ENCODE measurements around the gene PCCA. TPM values are rescaled to one million over a fixed set of nuclear protein-coding genes. Genes with fewer than 3 reads are reported as not detected.
A peak's percentile ranks its signal among the peaks of the same experiment; 100 is the strongest.

PCCA gene
- total and polyA plus RNA-seq, 4 experiments from 2014 or later, result 4.4 to 9.7 (median 7.4) TPM

DNA sequence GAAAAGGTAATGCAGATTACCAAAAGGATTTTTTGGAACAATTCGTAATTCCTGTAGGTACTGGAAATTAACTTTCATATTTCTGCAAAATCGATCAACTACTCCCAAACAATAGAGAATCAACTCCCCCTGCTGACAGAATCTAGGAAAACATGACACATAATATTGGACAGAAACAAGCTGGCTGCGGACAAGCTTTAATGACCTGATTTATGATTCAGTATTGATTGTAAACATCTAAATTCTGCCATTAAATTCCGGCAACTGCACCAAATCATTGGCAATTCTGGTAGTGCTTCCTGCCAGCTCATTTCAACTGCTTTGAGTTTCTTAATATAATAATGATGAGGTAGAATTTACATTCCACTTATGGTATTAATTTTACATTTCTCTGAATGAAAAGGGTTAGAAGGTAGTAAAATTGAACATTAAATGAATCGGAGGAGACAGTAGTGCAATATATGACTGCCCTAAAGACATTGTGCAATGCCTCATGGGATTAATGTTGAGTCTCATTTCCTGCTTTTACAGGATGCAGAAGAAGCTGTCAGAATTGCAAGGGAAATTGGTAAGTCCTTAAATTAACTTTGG lies 146.5 kb downstream of the PCCA start:
- Mint-ChIP-seq H3K27me3 (peaks cover 0 to 1% of the 10 kb centered on the region in 2 donors), H3K9me3 (no peaks in the 10 kb centered on the region), H3K27ac (no peak overlapping the region), H3K36me3 (peaks cover 1 to 10% of the 10 kb centered on the region in 2 donors), H3K4me3 (peak overlapping the region in 2 of 8 donors; percentile 13 to 70), H3K4me1 (peaks cover 4 to 5% (median 4%) of the 10 kb centered on the region in 4 donors)
- Histone ChIP-seq H3K4me3 (ENCODE audit: low read length in 2 of 2) (no peak overlapping the region), H3K4me1 (ENCODE audit: insufficient read depth, low read length) (peaks cover 6% of the 10 kb centered on the region), H3K9me3 (ENCODE audit: control insufficient read depth in 1 of 2, low read length in 2 of 2) (no peaks in the 10 kb centered on the region), H3K27ac (ENCODE audit: low read depth, low read length) (no peak overlapping the region), H3K27me3 (ENCODE audit: insufficient read depth, low read length) (no peaks in the 10 kb centered on the region), H3K36me3 (ENCODE audit: insufficient read depth, low read length) (no peaks in the 10 kb centered on the region)
- POLR2A ChIA-PET (ENCODE audit: partially characterized antibody), result interaction anchor here (4.6 kb wide), 1 partner anchor 578 kb away, joined by 29 read pairs; no protein-coding TSS in a partner anchor
- DNase-seq, result peak in 4 of 5 donors; percentile 37 to 52 (median 44)
- intact Hi-C loops (cut with micrococcal nuclease), result loop anchor here (1.0 kb wide), 4 partner anchors 279 to 707 kb away; no protein-coding TSS in a partner anchor
- CTCF ChIA-PET (ENCODE audit: partially characterized antibody), result interaction anchor here (0.6 to 6.7 kb wide), 14 partner anchors 10 to 709 kb away, joined by 3 to 125 read pairs (median 6); partner anchors contain the start of gene PCCA

DNA sequence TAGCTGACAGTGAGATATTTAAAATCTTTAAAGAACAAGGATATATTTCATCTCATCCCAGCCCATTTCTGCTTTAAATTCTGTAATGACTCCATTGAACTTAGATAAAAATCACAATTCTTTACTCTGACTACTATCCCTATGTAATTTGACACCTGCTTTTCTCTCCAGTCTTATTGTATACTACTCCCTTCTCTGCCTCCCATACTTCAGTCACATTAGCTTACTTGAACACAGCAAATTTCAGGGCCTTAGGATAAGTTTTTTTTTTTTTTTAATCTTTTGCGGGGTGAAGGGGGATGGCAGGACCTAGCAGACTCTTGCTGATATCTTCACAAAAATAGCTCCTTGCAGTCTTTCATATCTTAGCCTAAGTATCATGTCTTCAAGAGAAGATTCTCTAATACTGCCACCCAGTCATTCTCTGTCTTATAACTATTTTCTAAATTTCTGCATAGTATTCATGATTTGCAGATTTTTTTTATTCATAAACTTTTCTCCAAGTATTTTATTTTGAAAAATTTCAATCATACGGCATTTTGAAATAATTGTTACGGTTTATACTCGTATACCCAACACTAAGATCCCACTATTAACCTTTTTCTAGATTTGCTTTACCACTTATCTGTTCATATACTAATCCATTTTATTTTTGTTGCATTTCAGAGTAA lies 151.4 kb downstream of the PCCA start:
- no peak overlapping the region for H3K4me3 ChIP-seq (ENCODE audit: low read length in 2 of 2)

DNA sequence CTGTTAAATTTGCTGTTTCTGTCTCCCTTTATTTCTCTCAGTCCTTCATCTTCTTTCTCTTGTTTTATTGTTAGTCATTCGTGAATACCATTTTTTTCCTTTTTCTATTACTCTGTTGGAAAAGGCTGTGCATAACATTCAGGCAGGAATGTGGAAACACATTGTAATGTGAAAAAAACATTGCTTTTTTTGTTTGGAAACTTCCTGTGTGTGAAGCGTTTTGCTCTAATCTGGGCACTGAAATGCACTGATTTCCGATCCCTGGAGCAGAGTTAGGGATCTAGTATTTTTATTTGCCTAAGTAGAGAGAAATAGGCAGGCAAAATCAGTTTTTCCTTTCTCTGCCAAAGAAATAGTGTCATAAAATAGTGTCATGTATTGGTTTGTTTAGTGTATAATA lies 155.5 kb downstream of the PCCA start:
- Histone ChIP-seq H3K27me3 (ENCODE audit: insufficient read depth, low read length) (no peaks in the 10 kb centered on the region), H3K36me3 (ENCODE audit: insufficient read depth, low read length) (no peaks in the 10 kb centered on the region), H3K4me3 (ENCODE audit: low read length in 2 of 2) (no peak overlapping the region), H3K9me3 (ENCODE audit: control insufficient read depth in 1 of 2, low read length in 2 of 2) (no peaks in the 10 kb centered on the region), H3K4me1 (ENCODE audit: insufficient read depth, low read length) (no peaks in the 10 kb centered on the region), H3K27ac (ENCODE audit: low read depth, low read length) (no peak overlapping the region)
- peaks cover 0 to 10% (median 8%) of the 10 kb centered on the region in 8 donors for H3K9me3 Mint-ChIP-seq
- ChIA-PET CTCF (ENCODE audit: partially characterized antibody) (no interaction called here), POLR2A (ENCODE audit: partially characterized antibody) (no interaction called here)
- no peaks in the 10 kb centered on the region for H3K4me1 Mint-ChIP-seq
- no peak overlapping the region for H3K4me3 Mint-ChIP-seq
- no peaks in the 10 kb centered on the region for H3K27me3 Mint-ChIP-seq
- no peak for DNase-seq
- peaks cover 4 to 19% of the 10 kb centered on the region in 2 donors for H3K36me3 Mint-ChIP-seq
- intact Hi-C loops (cut with micrococcal nuclease), result no loop called here
- no peak overlapping the region for H3K27ac Mint-ChIP-seq

More for the DNA sequence above, 151.4 kb downstream of the PCCA start:
- intact Hi-C loops (cut with micrococcal nuclease), result no loop called here
- Histone ChIP-seq H3K9me3 (ENCODE audit: control insufficient read depth in 1 of 2, low read length in 2 of 2) (no peaks in the 10 kb centered on the region), H3K27ac (ENCODE audit: low read depth, low read length) (no peak overlapping the region), H3K36me3 (ENCODE audit: insufficient read depth, low read length) (no peaks in the 10 kb centered on the region), H3K4me1 (ENCODE audit: insufficient read depth, low read length) (peaks cover 4% of the 10 kb centered on the region), H3K27me3 (ENCODE audit: insufficient read depth, low read length) (no peaks in the 10 kb centered on the region)
- H3K4me3 Mint-ChIP-seq, result no peak overlapping the region
- H3K9me3 Mint-ChIP-seq, result no peaks in the 10 kb centered on the region
- ChIA-PET CTCF (ENCODE audit: partially characterized antibody) (interaction anchor here (1.1 to 1.4 kb wide), 2 partner anchors 326 to 328 kb away, joined by 3 read pairs; no protein-coding TSS in a partner anchor), POLR2A (ENCODE audit: partially characterized antibody) (no interaction called here)
- peaks cover 1 to 13% of the 10 kb centered on the region in 2 donors for H3K36me3 Mint-ChIP-seq
- peak overlapping the region in 1 of 7 donors; percentile 13 for H3K27ac Mint-ChIP-seq
- H3K4me1 Mint-ChIP-seq, result peaks cover 3 to 4% (median 3%) of the 10 kb centered on the region in 4 donors
- H3K27me3 Mint-ChIP-seq, result peaks cover 0 to 1% of the 10 kb centered on the region in 2 donors
- DNase-seq, result no peak

DNA sequence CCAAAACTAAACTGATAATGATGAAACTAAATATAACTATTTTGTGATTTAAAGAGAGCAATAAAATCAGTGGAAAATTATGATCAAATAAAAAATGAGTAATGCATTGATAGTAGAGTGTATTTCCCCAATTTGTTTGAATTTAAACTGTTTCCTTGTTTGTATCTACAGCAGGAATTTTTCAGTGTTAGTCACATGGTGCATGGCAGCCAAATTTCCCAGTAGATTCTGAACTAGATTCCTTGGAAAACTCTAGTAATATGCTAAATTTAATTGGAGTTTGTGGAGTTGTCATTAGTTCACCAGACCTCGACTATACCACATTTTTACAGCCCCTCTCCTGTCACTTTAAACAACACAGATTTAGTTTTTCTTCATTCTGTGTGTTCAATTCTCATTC lies 156.2 kb downstream of the PCCA start:
- Mint-ChIP-seq H3K4me1 (no peaks in the 10 kb centered on the region), H3K36me3 (peaks cover 4 to 13% of the 10 kb centered on the region in 2 donors), H3K4me3 (no peak overlapping the region), H3K27me3 (no peaks in the 10 kb centered on the region), H3K9me3 (peaks cover 0 to 10% (median 8%) of the 10 kb centered on the region in 8 donors), H3K27ac (no peak overlapping the region)
- CTCF ChIA-PET (ENCODE audit: partially characterized antibody), result interaction anchor here (1.0 kb wide), 1 partner anchor 270 kb away, joined by 3 read pairs; no protein-coding TSS in a partner anchor
- no peak overlapping the region for H3K4me3 ChIP-seq (ENCODE audit: low read length in 2 of 2)
- POLR2A ChIA-PET (ENCODE audit: partially characterized antibody), result no interaction called here
- intact Hi-C loops (cut with micrococcal nuclease), result no loop called here
- no peaks in the 10 kb centered on the region for H3K27me3 ChIP-seq (ENCODE audit: insufficient read depth, low read length)
- DNase-seq, result no peak
- no peaks in the 10 kb centered on the region for H3K9me3 ChIP-seq (ENCODE audit: control insufficient read depth in 1 of 2, low read length in 2 of 2)
- no peaks in the 10 kb centered on the region for H3K36me3 ChIP-seq (ENCODE audit: insufficient read depth, low read length)
- H3K27ac ChIP-seq (ENCODE audit: low read depth, low read length), result no peak overlapping the region
- no peaks in the 10 kb centered on the region for H3K4me1 ChIP-seq (ENCODE audit: insufficient read depth, low read length)

DNA sequence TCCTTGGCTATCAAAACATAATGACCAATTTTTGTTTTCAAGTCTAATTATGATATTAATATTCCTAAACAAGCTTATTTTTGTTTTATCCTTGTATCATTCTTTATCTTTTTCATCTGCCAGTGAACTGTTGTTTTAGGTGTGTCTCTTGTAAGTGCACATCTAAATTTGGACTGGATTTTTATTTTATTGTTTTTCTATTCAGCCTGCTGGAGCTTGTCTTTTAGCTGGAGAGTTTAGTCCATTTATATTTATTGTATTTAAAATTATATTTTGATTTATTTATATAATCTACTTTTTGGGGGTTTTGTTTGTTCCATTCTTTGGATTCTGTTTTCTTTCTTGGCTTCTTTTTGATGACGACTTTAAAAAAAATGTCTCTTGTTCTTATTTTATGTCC lies 159.0 kb downstream of the PCCA start:
- no peaks in the 10 kb centered on the region for H3K4me1 Mint-ChIP-seq
- intact Hi-C loops (cut with micrococcal nuclease), result no loop called here
- ChIA-PET CTCF (ENCODE audit: partially characterized antibody) (no interaction called here), POLR2A (ENCODE audit: partially characterized antibody) (no interaction called here)
- Histone ChIP-seq H3K4me3 (ENCODE audit: low read length in 2 of 2) (no peak overlapping the region), H3K36me3 (ENCODE audit: insufficient read depth, low read length) (no peaks in the 10 kb centered on the region), H3K4me1 (ENCODE audit: insufficient read depth, low read length) (no peaks in the 10 kb centered on the region), H3K9me3 (ENCODE audit: control insufficient read depth in 1 of 2, low read length in 2 of 2) (no peaks in the 10 kb centered on the region), H3K27me3 (ENCODE audit: insufficient read depth, low read length) (no peaks in the 10 kb centered on the region), H3K27ac (ENCODE audit: low read depth, low read length) (no peak overlapping the region)
- H3K27ac Mint-ChIP-seq, result no peak overlapping the region
- peaks cover 4 to 14% of the 10 kb centered on the region in 2 donors for H3K36me3 Mint-ChIP-seq
- no peak overlapping the region for H3K4me3 Mint-ChIP-seq
- no peaks in the 10 kb centered on the region for H3K27me3 Mint-ChIP-seq
- H3K9me3 Mint-ChIP-seq, result peaks cover 0 to 10% (median 8%) of the 10 kb centered on the region in 8 donors
- no peak for DNase-seq

DNA sequence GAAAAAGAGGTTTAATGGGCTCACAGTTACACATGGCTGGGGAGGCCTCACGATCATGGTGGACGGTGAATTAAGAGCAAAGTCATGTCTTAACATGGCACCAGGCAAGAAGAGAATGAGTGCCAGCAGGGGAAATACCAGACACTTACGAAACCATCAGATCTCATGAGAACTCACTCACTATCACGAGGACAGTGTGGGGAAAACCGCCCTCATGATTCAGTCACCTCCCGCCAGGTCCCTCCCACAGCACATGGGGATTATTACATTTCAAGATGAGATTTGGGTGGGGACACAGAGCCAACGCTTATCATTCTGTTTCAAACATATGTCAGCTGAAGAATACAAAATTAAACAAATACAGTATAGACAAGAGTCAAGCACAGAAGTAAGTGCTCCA lies 165.1 kb downstream of the PCCA start:
- H3K4me3 ChIP-seq (ENCODE audit: low read length in 2 of 2), result no peak overlapping the region
- no peaks in the 10 kb centered on the region for H3K27me3 Mint-ChIP-seq
- intact Hi-C loops (cut with micrococcal nuclease), result no loop called here
- H3K4me3 Mint-ChIP-seq, result no peak overlapping the region
- no peaks in the 10 kb centered on the region for H3K27me3 ChIP-seq (ENCODE audit: insufficient read depth, low read length)
- POLR2A ChIA-PET (ENCODE audit: partially characterized antibody), result no interaction called here
- DNase-seq, result no peak
- H3K36me3 ChIP-seq (ENCODE audit: insufficient read depth, low read length), result no peaks in the 10 kb centered on the region
- peaks cover 0 to 3% (median 0%) of the 10 kb centered on the region in 8 donors for H3K9me3 Mint-ChIP-seq
- no peak overlapping the region for H3K27ac Mint-ChIP-seq
- no peaks in the 10 kb centered on the region for H3K4me1 ChIP-seq (ENCODE audit: insufficient read depth, low read length)
- H3K27ac ChIP-seq (ENCODE audit: low read depth, low read length), result no peak overlapping the region
- peaks cover 0 to 15% of the 10 kb centered on the region in 2 donors for H3K36me3 Mint-ChIP-seq
- H3K4me1 Mint-ChIP-seq, result peaks cover 0 to 9% (median 1%) of the 10 kb centered on the region in 4 donors
- H3K9me3 ChIP-seq (ENCODE audit: control insufficient read depth in 1 of 2, low read length in 2 of 2), result no peaks in the 10 kb centered on the region
- CTCF ChIA-PET (ENCODE audit: partially characterized antibody), result no interaction called here

DNA sequence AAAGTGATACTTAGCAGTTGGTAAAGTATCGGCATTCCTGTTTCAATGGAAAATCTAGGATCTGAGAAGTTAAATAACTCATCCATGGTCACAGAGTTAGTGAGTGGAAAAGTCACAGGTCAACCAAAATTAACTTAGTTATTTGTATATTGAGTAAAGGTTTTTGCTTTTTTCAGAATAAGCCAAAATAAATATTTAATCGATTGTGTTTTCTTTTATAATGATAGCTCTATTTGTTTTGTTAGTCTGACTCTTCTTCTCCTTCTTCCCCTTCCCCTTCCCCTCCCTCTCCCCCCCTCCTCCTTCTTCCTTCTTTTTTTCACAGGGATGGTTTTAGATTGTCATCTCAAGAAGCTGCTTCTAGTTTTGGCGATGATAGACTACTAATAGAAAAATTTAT lies 173.5 kb downstream of the PCCA start:
- H3K27me3 Mint-ChIP-seq, result no peaks in the 10 kb centered on the region
- H3K27me3 ChIP-seq (ENCODE audit: insufficient read depth, low read length), result no peaks in the 10 kb centered on the region
- no peaks in the 10 kb centered on the region for H3K4me1 Mint-ChIP-seq
- no peak for DNase-seq
- H3K9me3 Mint-ChIP-seq, result no peaks in the 10 kb centered on the region
- no peaks in the 10 kb centered on the region for H3K4me1 ChIP-seq (ENCODE audit: insufficient read depth, low read length)
- POLR2A ChIA-PET (ENCODE audit: partially characterized antibody), result no interaction called here
- CTCF ChIA-PET (ENCODE audit: partially characterized antibody), result no interaction called here
- no peaks in the 10 kb centered on the region for H3K9me3 ChIP-seq (ENCODE audit: control insufficient read depth in 1 of 2, low read length in 2 of 2)
- intact Hi-C loops (cut with micrococcal nuclease), result no loop called here
- H3K36me3 ChIP-seq (ENCODE audit: insufficient read depth, low read length), result no peaks in the 10 kb centered on the region
- no peak overlapping the region for H3K27ac Mint-ChIP-seq
- no peak overlapping the region for H3K27ac ChIP-seq (ENCODE audit: low read depth, low read length)
- no peak overlapping the region for H3K4me3 ChIP-seq (ENCODE audit: low read length in 2 of 2)
- no peak overlapping the region for H3K4me3 Mint-ChIP-seq
- H3K36me3 Mint-ChIP-seq, result peaks cover 9 to 15% of the 10 kb centered on the region in 2 donors
